Transverse colon (tissue), 4 donors: Measurements from ENCODE around the gene MPHOSPH10.

ENCODE experiments used
- EP300 ChIP-seq: sonication (generic); formaldehyde crosslinking; IDR thresholded peaks from one replicate; pipeline ENCODE4 v1.6.1; 2017; ENCODE audit warnings: antibody characterized with exemption, low read depth
- POLR2A ChIP-seq: fragments of 450-650 bp; IDR thresholded peaks from one replicate; pipeline ENCODE4 v1.6.1; 2016; ENCODE audit warnings: antibody characterized with exemption, mild to moderate bottlenecking, moderate library complexity
- POLR2AphosphoS5 ChIP-seq, 3 donors: sonication (generic); formaldehyde crosslinking; IDR thresholded peaks; one replicate each; pipeline ENCODE4 v1.6.1; 2016; ENCODE audit warnings: antibody characterized with exemption in 3 of 3
- TF ChIP-seq, protein P1 (sequence below), 5 experiments: fragments of 200-600 bp in 3 of 5; fragments of 450-650 bp in 2 of 5; sonication (generic) in 3 of 5; IDR thresholded peaks; 1 replicate in 2 of 5; 2 replicates in 3 of 5; pipeline ENCODE4 v1.5.1; 2016 to 2017; ENCODE audit warnings: antibody characterized with exemption in 5 of 5, inconsistent platforms in 3 of 5, mild to moderate bottlenecking in 2 of 5, moderate library complexity in 1 of 5

- TF ChIP-seq, protein P1, sequence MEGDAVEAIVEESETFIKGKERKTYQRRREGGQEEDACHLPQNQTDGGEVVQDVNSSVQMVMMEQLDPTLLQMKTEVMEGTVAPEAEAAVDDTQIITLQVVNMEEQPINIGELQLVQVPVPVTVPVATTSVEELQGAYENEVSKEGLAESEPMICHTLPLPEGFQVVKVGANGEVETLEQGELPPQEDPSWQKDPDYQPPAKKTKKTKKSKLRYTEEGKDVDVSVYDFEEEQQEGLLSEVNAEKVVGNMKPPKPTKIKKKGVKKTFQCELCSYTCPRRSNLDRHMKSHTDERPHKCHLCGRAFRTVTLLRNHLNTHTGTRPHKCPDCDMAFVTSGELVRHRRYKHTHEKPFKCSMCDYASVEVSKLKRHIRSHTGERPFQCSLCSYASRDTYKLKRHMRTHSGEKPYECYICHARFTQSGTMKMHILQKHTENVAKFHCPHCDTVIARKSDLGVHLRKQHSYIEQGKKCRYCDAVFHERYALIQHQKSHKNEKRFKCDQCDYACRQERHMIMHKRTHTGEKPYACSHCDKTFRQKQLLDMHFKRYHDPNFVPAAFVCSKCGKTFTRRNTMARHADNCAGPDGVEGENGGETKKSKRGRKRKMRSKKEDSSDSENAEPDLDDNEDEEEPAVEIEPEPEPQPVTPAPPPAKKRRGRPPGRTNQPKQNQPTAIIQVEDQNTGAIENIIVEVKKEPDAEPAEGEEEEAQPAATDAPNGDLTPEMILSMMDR (IDR thresholded peaks at IDR 0.05): no peak
- TF ChIP-seq POLR2AphosphoS5 (IDR thresholded peaks at IDR 0.05): no peak
- TF ChIP-seq EP300: no peak
- TF ChIP-seq POLR2A: no peak
Observed at GRCh38 chr2:71153585-71154224, 23.3 kb downstream of the MPHOSPH10 start.
